Right lobe of liver (tissue), 6 donors: ENCODE measurements around the gene TRPM6. TPM values are rescaled to one million over a fixed set of nuclear protein-coding genes. Genes with fewer than 3 reads are reported as not detected.
A peak's percentile ranks its signal among the peaks of the same experiment; 100 is the strongest.

Source experiments
- ATAC-seq, 4 donors: fragments of 200-7000 bp; cut with Tn5 transposase; one replicate each; pipeline ENCODE4 v1.9.1; 2020; ENCODE audit warnings: mild to moderate bottlenecking in 4 of 4, moderate library complexity in 4 of 4
- DNase-seq, 3 donors: peaks; one replicate each; pipeline ENCODE4 v3.0.0-alpha.2; 2020
- H3K27ac ChIP-seq, 3 donors: fragments of 200-600 bp; one replicate each; pipeline ENCODE4 v1.8.0; 2022
- H3K27me3 ChIP-seq, 2 donors: fragments of 200-600 bp; one replicate each; pipeline ENCODE4 v1.8.0; 2022
- H3K36me3 ChIP-seq, 4 donors: fragments of 200-600 bp; sonication (generic) in 1 of 4; one replicate each; pipeline versions ENCODE4 v1.5.1 to v1.8.0; 2017 to 2022; ENCODE audit warnings: control low read depth in 1 of 4
- H3K4me1 ChIP-seq, 4 donors: fragments of 200-600 bp; sonication (generic) in 1 of 4; one replicate each; pipeline versions ENCODE4 v1.5.1 to v1.8.0; 2017 to 2022; ENCODE audit warnings: control low read depth in 1 of 4
- H3K4me3 ChIP-seq, 3 donors: fragments of 200-600 bp; one replicate each; pipeline ENCODE4 v1.8.0; 2022
- H3K9me3 ChIP-seq, 4 donors: fragments of 200-600 bp; sonication (generic) in 1 of 4; one replicate each; pipeline versions ENCODE4 v1.5.1 to v1.8.0; 2017 to 2022; ENCODE audit warnings: control low read depth in 1 of 4
- POLR2A ChIP-seq: fragments of 450-650 bp; IDR thresholded peaks from one replicate; pipeline ENCODE4 v1.6.1; 2017; ENCODE audit warnings: antibody characterized with exemption, mild to moderate bottlenecking
- WGBS: methylation state at CpG from one replicate; pipeline ENCODE4 v1.1.6; 2018; ENCODE audit warnings: low coverage, low lambda C conversion rate; ENCODE audit not compliant: insufficient coverage; ENCODE audit errors: missing lambda C conversion rate; 5-methylcytosine and 5-hydroxymethylcytosine counted together
- intact Hi-C, 2 donors: fragments of 100-400 bp; cut with DNase I; formaldehyde crosslinking; loops; one replicate each; pipeline versions ENCODE4 v1.11.2 to v1.14.1; 2022
- total RNA-seq, 6 experiments: library from RNA; depleted of rRNA in 2 of 6; stranded (reverse); fragments of >200 nt in 2 of 6; fragmentation: NEBNext Ultra II Directional in 3 of 6; extraction: Animal tissue kit (Norgen Biotek cat#: 25700) in 3 of 6; gene quantifications; one replicate each; pipeline versions ENCODE4 v1.1.0 to v1.2.4, GENCODE V29; 2016 to 2023
- TF ChIP-seq, protein P1 (sequence below), 4 donors: fragments of 200-600 bp in 3 of 4; fragments of 450-650 bp in 1 of 4; IDR thresholded peaks; one replicate each; pipeline versions ENCODE4 v1.5.1 to v1.8.0; 2016 to 2022; ENCODE audit warnings: antibody characterized with exemption in 4 of 4, mild to moderate bottlenecking in 2 of 4
- donor health status: DM: no; HTN: yes; CAD: no.
- donor health status: DM: no; HTN: no; CAD: no.
- donor health status: DM: no; HTN: no; CAD: no.
- donor health status: DM: no; HTN: yes; CAD: no.
- donor health status: DM: no; HTN: yes; CAD: no.

TRPM6 gene
- total RNA-seq, 6 experiments from 2014 or later, result 0.05 to 0.24 (median 0.15) TPM; not detected in 1

DNA sequence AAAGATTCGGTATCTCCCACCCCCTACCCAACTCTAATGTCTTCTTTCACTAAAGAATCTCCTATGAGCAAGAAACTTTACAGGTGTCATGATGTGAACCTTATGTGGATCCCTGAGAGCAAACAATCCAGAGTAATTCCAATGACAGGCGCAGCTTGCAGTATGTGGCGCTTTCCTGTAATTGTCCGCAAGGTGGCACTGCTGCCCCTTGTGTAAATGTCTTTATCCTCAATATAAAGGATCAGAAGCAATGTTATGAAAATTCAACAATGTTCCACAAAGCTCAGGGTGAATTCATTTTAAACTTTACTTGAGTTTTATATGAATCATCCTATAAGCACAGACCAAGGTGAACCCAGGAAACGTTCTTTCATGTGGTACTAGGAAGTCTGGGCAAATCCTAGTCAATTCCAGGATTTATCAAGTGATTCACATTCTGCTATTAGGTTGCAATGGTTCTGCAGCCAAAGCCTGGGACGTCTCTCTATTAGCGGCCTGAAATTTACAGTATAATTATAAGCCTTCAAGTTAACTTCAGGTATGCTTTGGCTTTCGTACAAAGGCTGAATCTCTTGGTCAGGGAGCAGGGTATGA lies 113.7 kb downstream of the TRPM6 start:
- Histone ChIP-seq H3K4me3 (no peak overlapping the region), H3K27ac (no peak overlapping the region), H3K9me3 (no peaks in the 10 kb centered on the region), H3K27me3 (no peaks in the 10 kb centered on the region), H3K4me1 (no peaks in the 10 kb centered on the region), H3K36me3 (no peaks in the 10 kb centered on the region)
- intact Hi-C loops, result loop anchor here (10.0 kb wide), 2 partner anchors 221 to 301 kb away; no protein-coding TSS in a partner anchor
- peak; percentile 63 to 74 (median 72) for DNase-seq
- peak; percentile 90 to 95 (median 93) for ATAC-seq
- no peak for TF ChIP-seq POLR2A
- TF ChIP-seq, protein P1, sequence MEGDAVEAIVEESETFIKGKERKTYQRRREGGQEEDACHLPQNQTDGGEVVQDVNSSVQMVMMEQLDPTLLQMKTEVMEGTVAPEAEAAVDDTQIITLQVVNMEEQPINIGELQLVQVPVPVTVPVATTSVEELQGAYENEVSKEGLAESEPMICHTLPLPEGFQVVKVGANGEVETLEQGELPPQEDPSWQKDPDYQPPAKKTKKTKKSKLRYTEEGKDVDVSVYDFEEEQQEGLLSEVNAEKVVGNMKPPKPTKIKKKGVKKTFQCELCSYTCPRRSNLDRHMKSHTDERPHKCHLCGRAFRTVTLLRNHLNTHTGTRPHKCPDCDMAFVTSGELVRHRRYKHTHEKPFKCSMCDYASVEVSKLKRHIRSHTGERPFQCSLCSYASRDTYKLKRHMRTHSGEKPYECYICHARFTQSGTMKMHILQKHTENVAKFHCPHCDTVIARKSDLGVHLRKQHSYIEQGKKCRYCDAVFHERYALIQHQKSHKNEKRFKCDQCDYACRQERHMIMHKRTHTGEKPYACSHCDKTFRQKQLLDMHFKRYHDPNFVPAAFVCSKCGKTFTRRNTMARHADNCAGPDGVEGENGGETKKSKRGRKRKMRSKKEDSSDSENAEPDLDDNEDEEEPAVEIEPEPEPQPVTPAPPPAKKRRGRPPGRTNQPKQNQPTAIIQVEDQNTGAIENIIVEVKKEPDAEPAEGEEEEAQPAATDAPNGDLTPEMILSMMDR (IDR thresholded peaks at IDR 0.05), result peak; percentile 83 to 96 (median 90)
- 17% methylated on average over 8 of the region's 8 CpGs for WGBS

DNA sequence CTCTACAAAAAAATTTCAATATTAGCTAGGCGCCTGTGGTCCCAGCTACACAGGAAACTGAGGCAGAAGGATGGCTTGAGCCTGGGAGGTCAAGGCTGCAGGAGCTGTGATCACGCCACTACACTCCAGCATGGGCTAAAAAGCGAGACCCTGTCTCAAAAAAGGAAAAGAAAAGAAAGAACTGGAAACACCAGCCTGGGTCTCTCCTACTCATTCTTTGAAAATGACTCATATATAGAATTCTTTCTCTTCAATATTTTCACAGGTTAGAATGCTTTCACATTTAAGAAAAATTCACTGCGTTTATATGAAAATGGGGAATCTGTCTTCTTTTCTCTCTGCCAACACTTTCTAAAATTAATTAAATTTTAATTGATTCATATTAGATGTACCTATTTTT lies 115.6 kb downstream of the TRPM6 start:
- ATAC-seq (no peak), DNase-seq (no peak)
- intact Hi-C loops, result loop anchor here (10.0 kb wide), 2 partner anchors 223 to 303 kb away; no protein-coding TSS in a partner anchor
- Histone ChIP-seq H3K27ac (no peak overlapping the region), H3K9me3 (no peaks in the 10 kb centered on the region), H3K4me3 (no peak overlapping the region), H3K4me1 (no peaks in the 10 kb centered on the region), H3K27me3 (no peaks in the 10 kb centered on the region), H3K36me3 (no peaks in the 10 kb centered on the region)
- TF ChIP-seq POLR2A, result no peak
- TF ChIP-seq, protein P1 (IDR thresholded peaks at IDR 0.05), result no peak
- 51% methylated on average over 3 of the region's 4 CpGs for WGBS

GRCh38 chr9:74771672-74772071 lies 116.0 kb downstream of the TRPM6 start:
- WGBS, result 42% methylated on average over 3 of the region's 6 CpGs
- Histone ChIP-seq H3K36me3 (no peaks in the 10 kb centered on the region), H3K27me3 (no peaks in the 10 kb centered on the region), H3K4me1 (no peaks in the 10 kb centered on the region), H3K27ac (no peak overlapping the region), H3K4me3 (no peak overlapping the region), H3K9me3 (no peaks in the 10 kb centered on the region)
- DNase-seq (no peak), ATAC-seq (no peak)
- intact Hi-C loops, result loop anchor here (10.0 kb wide), 2 partner anchors 223 to 303 kb away; no protein-coding TSS in a partner anchor
- TF ChIP-seq, protein P1 (IDR thresholded peaks at IDR 0.05), result no peak
- no peak for TF ChIP-seq POLR2A

GRCh38 chr9:74771262-74771585 lies 116.5 kb downstream of the TRPM6 start:
- ATAC-seq (no peak), DNase-seq (no peak)
- intact Hi-C loops, result loop anchor here (10.0 kb wide), 2 partner anchors 224 to 304 kb away; no protein-coding TSS in a partner anchor
- Histone ChIP-seq H3K36me3 (no peaks in the 10 kb centered on the region), H3K27ac (no peak overlapping the region), H3K4me1 (no peaks in the 10 kb centered on the region), H3K27me3 (no peaks in the 10 kb centered on the region), H3K4me3 (no peak overlapping the region), H3K9me3 (no peaks in the 10 kb centered on the region)
- 92% methylated on average over 7 of the region's 7 CpGs for WGBS
- TF ChIP-seq, protein P1 (IDR thresholded peaks at IDR 0.05), result no peak
- TF ChIP-seq POLR2A, result no peak
